Left colon (tissue), 2 donors: ENCODE data around the gene MMP15. TPM values are rescaled to one million over a fixed set of nuclear protein-coding genes. Genes with fewer than 3 reads are reported as not detected.

Experiments
- ATAC-seq: fragments of 200-7000 bp; cut with Tn5 transposase; one replicate; pipeline ENCODE4 v1.9.1; 2020; ENCODE audit warnings: mild to moderate bottlenecking, moderate library complexity
- DNase-seq, 2 donors: peaks; one replicate each; pipeline ENCODE4 v3.0.0-alpha.2; 2020
- intact Hi-C, 2 donors: fragments of 100-400 bp; cut with DNase I in 1 of 2; cut with micrococcal nuclease in 1 of 2; formaldehyde crosslinking; loops; one replicate each; pipeline versions ENCODE4 v1.11.2 to v1.14.0; 2022; cut with DNase I, micrococcal nuclease
- total RNA-seq, 2 donors: library from RNA; stranded (reverse); fragmentation: NEBNext Ultra II Directional; extraction: Animal tissue kit (Norgen Biotek cat#: 25700); gene quantifications; one replicate each; pipeline ENCODE4 v1.2.1, GENCODE V29; 2021
- donor health status: DM: no; HTN: no; CAD: no.
- donor health status: DM: yes; HTN: yes; CAD: no.

MMP15 gene
- total RNA-seq, 2 donors from 2014 or later: 113 to 127 TPM

GRCh38 chr16:58027161-58027915, 1.8 kb downstream of the MMP15 start:
- ATAC-seq (peak; percentile 47), DNase-seq (peak; percentile 74 to 78)
- intact Hi-C loops: loop anchor here (10.0 kb wide), 3 partner anchors 97 to 217 kb away; partner anchors contain the start of genes CFAP20 (in 1 of the 2) and CSNK2A2 (in 1 of the 2)

GRCh38 chr16:58027916-58028455, 2.4 kb downstream of the MMP15 start:
- DNase-seq: peak in 1 of 2 donors; percentile 28
- no peak for ATAC-seq
- intact Hi-C loops: loop anchor here (10.0 kb wide), 3 partner anchors 97 to 217 kb away; partner anchors contain the start of genes CFAP20 (in 1 of the 2) and CSNK2A2 (in 1 of the 2)

GRCh38 chr16:58028541-58029070, 3.1 kb downstream of the MMP15 start:
- ATAC-seq: no peak
- DNase-seq: peak in 1 of 2 donors; percentile 25
- intact Hi-C loops: loop anchor here (10.0 kb wide), 3 partner anchors 96 to 216 kb away; partner anchors contain the start of genes CFAP20 (in 1 of the 2) and CSNK2A2 (in 1 of the 2)

- ATAC-seq: no peak
- peak in 1 of 2 donors; percentile 26 for DNase-seq
- intact Hi-C loops: loop anchor here (10.0 kb wide), 3 partner anchors 95 to 215 kb away; partner anchors contain the start of genes CFAP20 (in 1 of the 2) and CSNK2A2 (in 1 of the 2)
Observed at GRCh38 chr16:58029410-58029809, 3.9 kb downstream of the MMP15 start.

GRCh38 chr16:58030136-58030840, 4.7 kb downstream of the MMP15 start:
- ATAC-seq: no peak
- intact Hi-C loops: no loop called here

GRCh38 chr16:58031016-58031800, 5.7 kb downstream of the MMP15 start:
- intact Hi-C loops: no loop called here
- ATAC-seq (no peak), DNase-seq (no peak)

More at GRCh38 chr16:58030136-58030840, 4.7 kb downstream of the MMP15 start:
- no peak for DNase-seq

- ATAC-seq (no peak), DNase-seq (no peak)
- intact Hi-C loops: no loop called here
Observed at GRCh38 chr16:58032710-58033293, 7.2 kb downstream of the MMP15 start.

GRCh38 chr16:58034128-58034685, 8.7 kb downstream of the MMP15 start:
- DNase-seq (no peak), ATAC-seq (no peak)
- intact Hi-C loops: no loop called here

- intact Hi-C loops: no loop called here
- no peak for ATAC-seq
- DNase-seq: no peak
Observed at GRCh38 chr16:58034774-58035173, 9.2 kb downstream of the MMP15 start.

- no peak for ATAC-seq
- no peak for DNase-seq
- intact Hi-C loops: no loop called here
Observed at GRCh38 chr16:58035356-58036170, 10.0 kb downstream of the MMP15 start.

- intact Hi-C loops: no loop called here
- no peak for ATAC-seq
- no peak for DNase-seq
Observed at GRCh38 chr16:58036943-58037342, 11.4 kb downstream of the MMP15 start.

GRCh38 chr16:58037365-58038057, 12.0 kb downstream of the MMP15 start:
- ATAC-seq (no peak), DNase-seq (no peak)
- intact Hi-C loops: no loop called here

- ATAC-seq (no peak), DNase-seq (no peak)
- intact Hi-C loops: no loop called here
Observed at GRCh38 chr16:58038219-58038641, 12.7 kb downstream of the MMP15 start.

- ATAC-seq (no peak), DNase-seq (no peak)
- intact Hi-C loops: no loop called here
Observed at GRCh38 chr16:58039829-58040495, 14.4 kb downstream of the MMP15 start.

GRCh38 chr16:58040496-58040846, 14.9 kb downstream of the MMP15 start:
- intact Hi-C loops: no loop called here
- DNase-seq (no peak), ATAC-seq (no peak)
